NCI-H524 (cell line): ENCODE data around the gene PAXIP1.

Experiments
- DNase-seq, 2 experiments: peaks; one replicate each; lab custom pipeline; 2025; lab: John Stamatoyannopoulos, UW

The PAXIP1 gene

GRCh38 chr7:154994996-154995395, 7.9 kb downstream of the PAXIP1 start:
- DNase-seq, result no peak

GRCh38 chr7:154990964-154991540, 11.9 kb downstream of the PAXIP1 start:
- DNase-seq, result no peak

GRCh38 chr7:154987571-154987970, 15.4 kb downstream of the PAXIP1 start:
- no peak for DNase-seq

- DNase-seq, result no peak
These were observed 16.6 kb downstream of the PAXIP1 start for GRCh38 chr7:154986200-154986945.

- DNase-seq, result no peak
These were observed 17.7 kb downstream of the PAXIP1 start for GRCh38 chr7:154985230-154985629.

GRCh38 chr7:154984601-154985188, 18.2 kb downstream of the PAXIP1 start:
- DNase-seq, result no peak

- DNase-seq, result no peak
These were observed 24.9 kb downstream of the PAXIP1 start for GRCh38 chr7:154978017-154978416.

GRCh38 chr7:154977250-154977649, 25.7 kb downstream of the PAXIP1 start:
- DNase-seq, result no peak

GRCh38 chr7:154976844-154977243, 26.1 kb downstream of the PAXIP1 start:
- DNase-seq, result no peak

- no peak for DNase-seq
These were observed 26.9 kb downstream of the PAXIP1 start for GRCh38 chr7:154975984-154976383.

GRCh38 chr7:154973381-154973780, 29.5 kb downstream of the PAXIP1 start:
- no peak for DNase-seq

- peak in 1 of 2 experiments; percentile 11 for DNase-seq
These were observed 34.5 kb downstream of the PAXIP1 start for GRCh38 chr7:154968336-154969001.

GRCh38 chr7:154967401-154967955, 35.4 kb downstream of the PAXIP1 start:
- no peak for DNase-seq

- DNase-seq, result no peak
These were observed 37.9 kb downstream of the PAXIP1 start for GRCh38 chr7:154965014-154965413.

- DNase-seq, result no peak
These were observed 42.7 kb downstream of the PAXIP1 start for GRCh38 chr7:154960063-154960790.

GRCh38 chr7:154956427-154956826, 46.5 kb downstream of the PAXIP1 start:
- no peak for DNase-seq

- peak in 1 of 2 experiments; percentile 25 for DNase-seq
These were observed 49.8 kb downstream of the PAXIP1 start for GRCh38 chr7:154953006-154953684.

GRCh38 chr7:154950960-154951359, 52.0 kb downstream of the PAXIP1 start:
- DNase-seq, result no peak

- DNase-seq, result no peak
These were observed 55.3 kb downstream of the PAXIP1 start for GRCh38 chr7:154947604-154948003.

GRCh38 chr7:154946166-154946565, 56.8 kb downstream of the PAXIP1 start:
- no peak for DNase-seq

GRCh38 chr7:154943906-154944305, 59.0 kb downstream of the PAXIP1 start:
- DNase-seq, result no peak
